ENCODE results near the gene GIMAP1.

GIMAP1 gene

GRCh38 chr7:150723467-150723866 lies 7.1 kb downstream of the GIMAP1 start:
- no peak for FAIRE-seq

GRCh38 chr7:150727381-150727780 lies 11.0 kb downstream of the GIMAP1 start:
- FAIRE-seq, result no peak

DNA sequence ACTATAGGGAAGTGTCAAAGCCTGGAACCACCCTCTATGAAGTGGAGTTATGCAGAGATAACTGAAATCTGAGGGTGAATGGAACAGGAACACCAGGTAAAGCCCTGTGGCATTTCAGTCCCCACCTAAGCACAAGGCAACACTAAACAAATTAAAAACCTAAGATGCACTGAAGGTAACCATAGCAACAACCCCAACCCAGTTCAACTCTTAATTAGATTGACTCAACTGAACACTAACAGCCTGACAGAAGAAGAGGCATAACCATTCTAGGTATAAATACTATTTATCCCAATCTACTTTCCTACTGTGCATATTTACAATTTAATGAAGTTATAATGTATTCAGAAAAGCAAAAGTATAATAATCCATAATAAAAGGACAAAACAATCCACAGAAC lies 11.6 kb downstream of the GIMAP1 start:
- FAIRE-seq, result no peak

GRCh38 chr7:150728609-150729008 lies 12.2 kb downstream of the GIMAP1 start:
- no peak for FAIRE-seq

GRCh38 chr7:150731916-150732315 lies 15.5 kb downstream of the GIMAP1 start:
- no peak for FAIRE-seq

- no peak for FAIRE-seq
These were observed 16.5 kb downstream of the GIMAP1 start for GRCh38 chr7:150732786-150733481.

DNA sequence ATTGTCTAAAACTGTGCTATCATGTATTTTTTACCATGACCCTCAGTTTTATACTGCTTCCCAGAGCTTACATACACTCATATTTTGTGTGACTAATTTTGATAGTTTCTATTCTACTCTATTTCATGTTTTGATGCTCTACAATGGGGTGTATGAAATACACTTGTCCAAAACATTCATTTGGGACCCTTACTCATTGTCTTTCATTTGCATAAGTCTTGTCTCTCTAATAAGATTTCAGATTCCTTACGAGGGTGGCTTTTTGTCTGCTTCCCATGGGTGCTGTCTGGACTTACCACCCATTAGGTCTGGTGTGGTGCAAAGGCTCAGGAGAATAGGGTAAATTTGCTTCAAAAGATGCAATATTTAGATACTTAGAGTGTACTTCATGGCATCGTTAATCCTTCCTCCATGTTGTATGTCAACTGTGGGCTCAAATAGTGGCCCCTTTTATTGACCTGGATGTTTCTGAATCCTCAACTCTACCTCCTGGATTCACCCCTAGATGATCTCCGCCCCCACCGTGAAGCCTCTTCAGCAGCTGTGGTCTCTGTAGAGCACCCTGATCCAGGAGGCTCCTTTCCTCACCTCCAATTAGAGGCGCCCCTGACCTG lies 17.2 kb downstream of the GIMAP1 start:
- FAIRE-seq, result no peak

- FAIRE-seq, result no peak
These were observed 17.8 kb downstream of the GIMAP1 start for GRCh38 chr7:150734254-150734653.

DNA sequence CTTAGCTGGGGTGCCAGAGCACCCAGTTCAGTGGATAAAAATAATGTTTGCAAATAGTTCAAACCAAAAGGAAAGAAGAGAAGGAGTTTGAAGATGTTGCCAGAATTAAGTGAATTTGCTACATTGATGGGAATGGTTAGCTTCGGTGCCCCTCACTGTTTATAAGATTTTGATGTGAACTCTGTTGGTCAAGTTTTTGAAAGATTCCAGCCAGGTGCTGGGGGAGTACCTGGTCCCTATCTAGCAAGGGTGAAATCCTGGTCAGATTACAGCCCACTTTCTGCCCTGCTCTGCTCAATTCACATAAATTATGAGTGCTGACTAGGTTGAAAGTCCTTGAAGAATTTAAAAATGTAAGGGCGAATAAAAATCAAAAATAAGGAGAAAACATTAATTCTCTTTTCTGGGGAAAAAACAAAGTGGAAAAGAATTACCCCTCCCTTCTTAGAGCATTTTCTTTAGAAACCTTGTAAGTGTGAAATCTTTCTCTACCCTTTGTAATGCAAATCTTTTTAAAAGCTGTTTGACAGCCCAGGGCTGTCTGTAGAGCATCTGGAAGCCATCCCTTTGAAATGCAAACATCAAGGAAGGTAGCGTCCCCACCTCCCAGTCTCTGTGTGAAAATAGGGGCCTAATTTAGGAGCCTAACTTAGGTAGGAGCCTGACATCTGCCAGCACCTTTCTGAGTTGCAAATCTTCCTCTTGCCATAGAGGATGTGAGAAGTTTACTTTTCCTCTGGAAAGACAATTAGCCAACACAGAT lies 19.4 kb downstream of the GIMAP1 start:
- no peak for FAIRE-seq

GRCh38 chr7:150736864-150737263 lies 20.5 kb downstream of the GIMAP1 start:
- FAIRE-seq, result no peak

GRCh38 chr7:150737265-150738055 lies 21.0 kb downstream of the GIMAP1 start, which contains the start of gene GIMAP5:
TSS of gene GIMAP5 (plus strand) at chr7:150737418. CDS start at chr7:150740885, 3,467 bp downstream.
- FAIRE-seq, result no peak

GRCh38 chr7:150738092-150738491 lies 21.7 kb downstream of the GIMAP1 start:
- FAIRE-seq, result no peak

DNA sequence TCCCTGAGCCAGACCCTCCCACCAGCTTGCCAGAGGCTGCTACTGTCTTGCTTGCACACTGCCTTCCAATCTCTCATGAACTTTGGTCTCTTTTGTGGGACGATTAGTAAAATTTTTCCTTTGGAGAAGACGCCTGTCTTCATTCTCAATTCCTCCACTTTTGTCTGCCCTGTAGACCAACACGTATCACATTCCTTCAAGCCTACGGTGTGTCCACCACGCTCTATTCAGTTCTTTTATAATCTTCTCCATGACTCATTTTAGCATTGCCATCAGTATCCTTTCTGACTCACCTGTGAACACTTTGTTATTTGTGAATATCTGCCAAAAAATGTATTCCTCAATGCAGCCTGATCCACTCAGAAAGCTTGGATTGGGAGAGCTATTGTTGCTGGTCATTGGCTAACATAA lies 22.2 kb downstream of the GIMAP1 start:
- no peak for FAIRE-seq

GRCh38 chr7:150739033-150739432 lies 22.6 kb downstream of the GIMAP1 start:
- FAIRE-seq, result no peak

- FAIRE-seq, result no peak
These were observed 23.6 kb downstream of the GIMAP1 start for GRCh38 chr7:150740053-150740452.

- no peak for FAIRE-seq
These were observed 26.0 kb downstream of the GIMAP1 start for GRCh38 chr7:150742286-150742968.

DNA sequence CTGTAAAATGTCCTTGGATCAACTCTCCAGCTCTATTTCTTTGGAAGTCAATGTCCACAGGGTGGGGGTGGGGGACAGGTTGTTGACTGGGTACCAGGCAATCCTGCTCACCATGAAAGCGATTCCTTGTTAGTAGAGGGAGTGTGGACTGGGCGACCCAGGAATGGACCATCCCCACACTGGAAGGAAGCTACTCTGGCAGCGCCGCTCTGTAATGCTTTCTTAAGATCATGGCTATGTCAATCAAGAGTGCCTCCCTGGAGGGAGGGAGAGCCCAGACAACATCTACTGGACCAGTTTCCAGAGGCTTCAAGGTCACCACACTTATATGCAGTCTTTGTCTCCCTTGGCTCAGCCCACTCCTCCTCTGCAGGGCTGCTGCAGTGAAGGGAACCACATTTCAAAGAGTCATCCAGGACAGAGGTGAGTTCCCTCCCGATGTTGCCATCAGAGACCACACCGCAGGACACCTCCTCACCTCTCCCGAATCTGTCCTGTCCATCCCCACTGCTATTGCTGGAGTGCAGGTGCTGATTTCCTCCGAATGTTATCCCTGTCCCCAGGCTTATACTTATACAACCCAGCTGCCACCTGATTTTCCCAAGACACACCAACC lies 27.7 kb downstream of the GIMAP1 start:
- no peak for FAIRE-seq

DNA sequence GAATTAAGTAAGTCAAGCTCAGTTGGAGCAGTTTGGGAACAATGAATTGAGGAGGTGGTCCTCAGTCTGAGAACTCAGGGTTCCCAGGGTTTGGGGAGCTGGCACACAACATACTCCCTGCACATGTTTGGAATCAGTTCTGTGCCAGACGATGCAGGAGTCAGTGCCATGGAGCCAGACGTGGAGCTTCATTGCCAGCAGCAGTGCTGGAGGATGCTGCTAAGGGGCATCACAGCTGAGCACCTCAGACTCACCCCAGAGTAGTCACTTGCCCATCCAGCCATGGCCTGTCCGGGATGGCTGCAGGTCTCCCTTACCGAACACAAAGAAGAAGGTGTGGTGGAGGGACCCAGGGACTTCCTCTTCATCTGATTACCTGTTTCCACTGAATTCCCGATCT lies 28.7 kb downstream of the GIMAP1 start:
- no peak for FAIRE-seq

- FAIRE-seq, result no peak
These were observed 29.5 kb downstream of the GIMAP1 start for GRCh38 chr7:150745876-150746275.

- no peak for FAIRE-seq
These were observed 30.5 kb downstream of the GIMAP1 start for GRCh38 chr7:150746921-150747320.

DNA sequence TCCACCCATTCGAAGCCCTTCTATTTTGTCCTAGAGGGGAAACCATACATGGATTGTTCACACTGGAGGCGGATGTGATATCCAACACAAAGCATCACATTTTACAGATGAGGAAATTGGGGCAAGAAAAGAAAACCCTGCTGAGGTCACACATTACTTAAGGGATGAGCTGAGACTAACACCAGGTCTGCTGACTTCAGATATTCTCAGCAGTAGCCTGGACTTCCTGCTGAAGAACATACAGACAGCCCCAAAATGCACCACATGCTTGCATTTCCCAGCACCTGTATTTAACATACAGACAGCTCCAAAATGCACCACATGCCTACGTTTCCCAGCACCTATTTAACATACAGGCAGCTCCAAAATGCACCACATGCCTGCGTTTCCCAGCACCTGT lies 32.0 kb downstream of the GIMAP1 start:
- no peak for FAIRE-seq

- FAIRE-seq, result no peak
These were observed 35.3 kb downstream of the GIMAP1 start for GRCh38 chr7:150751702-150752101.

Measured in TTC549 (cell line).